Caco-2 (cell line): ENCODE results near the gene RAPGEF1. TPM values are rescaled to one million over a fixed set of nuclear protein-coding genes. Genes with fewer than 3 reads are reported as not detected.

Experiments used
- BruUV-seq: library from RNA; stranded (reverse); fragments of 400-500 nt; replicated peaks from 2 replicates; lab custom pipeline; 2021; lab: Mats Ljungman, UMichigan
- CTCF ChIA-PET: fragments of 300-600 bp; sonication (Branson Sonifier 250); formaldehyde crosslinking; loops from one replicate; lab custom pipeline; 2022; ENCODE audit warnings: antibody characterized with exemption; lab: Charles Lee
- POLR2A ChIA-PET: fragments of 300-600 bp; sonication (Branson Sonifier 250); formaldehyde crosslinking; loops from one replicate; lab custom pipeline; 2022; ENCODE audit warnings: antibody characterized with exemption; lab: Charles Lee
- DNase-seq, 2 experiments: peaks; one replicate each; pipeline versions ENCODE4 v3.0.0 to v3.0.0-alpha.2; 2020 to 2022
- H3K27me3 ChIP-seq: replicated peaks from 2 replicates; pipeline ENCODE4 v1.6.0; 2011; ENCODE audit warnings: low read length; ENCODE audit not compliant: control insufficient read depth, insufficient read depth
- H3K36me3 ChIP-seq: 2 replicates; pipeline ENCODE4 v1.5.1; 2011; ENCODE audit warnings: low read length; ENCODE audit not compliant: control insufficient read depth, insufficient read depth
- H3K4me1 ChIP-seq: fragments of 250-450 bp; sonication (Bioruptor Pico); 2 replicates; pipeline ENCODE4 v1.5.1; 2020; ENCODE audit warnings: mild to moderate bottlenecking
- H3K4me3 ChIP-seq: 2 replicates; pipeline ENCODE4 v1.5.1; 2011; ENCODE audit warnings: low read depth, mild to moderate bottlenecking, control low read depth, low read length
- H3K9me3 ChIP-seq: fragments of 250-450 bp; sonication (Bioruptor Pico); 2 replicates; pipeline ENCODE4 v1.5.1; 2020; ENCODE audit warnings: mild to moderate bottlenecking, moderate library complexity
- H3K27ac Mint-ChIP-seq: one replicate; pipeline ENCODE4 v1.8.0; 2022; ENCODE audit warnings: mixed read lengths; ENCODE audit not compliant: unreplicated experiment
- H3K27me3 Mint-ChIP-seq: one replicate; pipeline ENCODE4 v1.8.0; 2022; ENCODE audit warnings: mixed read lengths; ENCODE audit not compliant: insufficient read depth, unreplicated experiment
- H3K36me3 Mint-ChIP-seq: one replicate; pipeline ENCODE4 v1.8.0; 2022; ENCODE audit warnings: mild to moderate bottlenecking, mixed read lengths; ENCODE audit not compliant: insufficient read depth, unreplicated experiment
- H3K4me1 Mint-ChIP-seq: one replicate; pipeline ENCODE4 v1.8.0; 2022; ENCODE audit warnings: low read depth, mixed read lengths; ENCODE audit not compliant: unreplicated experiment
- H3K4me3 Mint-ChIP-seq: one replicate; pipeline ENCODE4 v1.8.0; 2022; ENCODE audit warnings: mild to moderate bottlenecking, moderate library complexity, mixed read lengths; ENCODE audit not compliant: unreplicated experiment
- H3K9me3 Mint-ChIP-seq: one replicate; pipeline ENCODE4 v1.8.0; 2022; ENCODE audit warnings: mixed read lengths; ENCODE audit not compliant: unreplicated experiment
- CTCF ChIP-seq, 2 experiments: fragments of 200-600 bp in 1 of 2; IDR thresholded peaks; 1 replicate in 1 of 2; 2 replicates in 1 of 2; pipeline versions ENCODE4 v1.5.1 to v1.8.0; 2011 to 2022; ENCODE audit warnings: antibody characterized with exemption in 1 of 2, control low read depth in 1 of 2, inconsistent platforms in 1 of 2, low read depth in 1 of 2, low read length in 1 of 2, mild to moderate bottlenecking in 1 of 2, moderate library complexity in 1 of 2; ENCODE audit not compliant: insufficient read depth in 1 of 2, severe bottlenecking in 1 of 2, unreplicated experiment in 1 of 2
- intact Hi-C: fragments of 100-400 bp; cut with micrococcal nuclease; formaldehyde crosslinking; loops from one replicate; pipeline ENCODE4 v1.10.0; 2022; ENCODE audit not compliant: unreplicated experiment
- total RNA-seq: library from RNA; stranded (reverse); gene quantifications from 2 replicates; pipeline ENCODE4 v1.2.3, GENCODE V29; 2022

Gene RAPGEF1
- total RNA-seq, 1 experiment from 2014 or later: 75.4 TPM

- H3K9me3 Mint-ChIP-seq: no peaks in the 10 kb centered on the region
- intact Hi-C loops: no loop called here
- no TSS peak for BruUV-seq
Measured at GRCh38 chr9:131620764-131621520, 118.9 kb downstream of the RAPGEF1 start.

DNA sequence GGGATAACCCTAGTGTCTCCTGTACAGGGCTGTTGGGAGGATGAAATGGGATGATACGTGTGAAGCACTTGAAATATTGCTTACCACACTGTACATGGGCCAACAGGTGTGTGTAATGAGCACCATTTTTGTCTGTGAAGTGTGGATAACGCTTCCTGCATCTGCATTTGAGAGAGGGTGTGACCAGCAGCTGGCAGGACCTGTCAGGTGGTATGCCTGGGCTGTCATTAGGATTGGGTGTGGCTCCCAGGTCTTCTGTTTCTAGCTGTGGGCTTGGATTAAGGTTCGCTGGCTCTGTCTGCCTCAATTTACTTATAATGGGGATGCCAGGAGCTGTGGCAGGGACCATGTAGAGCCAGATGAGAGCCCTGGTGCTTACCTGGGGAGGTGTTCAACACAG, 120.2 kb downstream of the RAPGEF1 start:
- Mint-ChIP-seq H3K9me3 (no peaks in the 10 kb centered on the region), H3K4me1 (no peaks in the 10 kb centered on the region), H3K27me3 (no peaks in the 10 kb centered on the region), H3K36me3 (peaks cover 49% of the 10 kb centered on the region), H3K4me3 (no peak overlapping the region), H3K27ac (no peak overlapping the region)
- no peaks in the 10 kb centered on the region for H3K9me3 ChIP-seq
- H3K4me3 ChIP-seq: no peak overlapping the region
- H3K27me3 ChIP-seq: no peaks in the 10 kb centered on the region
- POLR2A ChIA-PET: no interaction called here
- no peaks in the 10 kb centered on the region for H3K4me1 ChIP-seq
- no TSS peak for BruUV-seq
- H3K36me3 ChIP-seq: peaks cover 3% of the 10 kb centered on the region; the same call in 1 of the 2 replicates
- CTCF ChIA-PET: interaction anchor here (1.3 kb wide), 1 partner anchor 116 kb away, joined by 3 read pairs; no protein-coding TSS in a partner anchor
- intact Hi-C loops: no loop called here
- no peak for TF ChIP-seq CTCF (IDR thresholded peaks at IDR 0.05; ENCODE audit: insufficient read depth in 1 of 2, low read depth in 1 of 2, low read length in 1 of 2, severe bottlenecking in 1 of 2, unreplicated experiment in 1 of 2)
- DNase-seq: no peak

More at GRCh38 chr9:131620764-131621520, 118.9 kb downstream of the RAPGEF1 start:
- Histone ChIP-seq H3K27me3 (no peaks in the 10 kb centered on the region), H3K36me3 (peaks cover 3% of the 10 kb centered on the region; the same call in 1 of the 2 replicates), H3K4me3 (no peak overlapping the region), H3K4me1 (no peaks in the 10 kb centered on the region), H3K9me3 (no peaks in the 10 kb centered on the region)
- Mint-ChIP-seq H3K4me3 (no peak overlapping the region), H3K4me1 (no peaks in the 10 kb centered on the region), H3K27ac (no peak overlapping the region), H3K27me3 (no peaks in the 10 kb centered on the region), H3K36me3 (peaks cover 44% of the 10 kb centered on the region)
- POLR2A ChIA-PET: no interaction called here
- TF ChIP-seq CTCF (IDR thresholded peaks at IDR 0.05; ENCODE audit: insufficient read depth in 1 of 2, low read depth in 1 of 2, low read length in 1 of 2, severe bottlenecking in 1 of 2, unreplicated experiment in 1 of 2): no peak
- CTCF ChIA-PET: no interaction called here
- DNase-seq: no peak

DNA sequence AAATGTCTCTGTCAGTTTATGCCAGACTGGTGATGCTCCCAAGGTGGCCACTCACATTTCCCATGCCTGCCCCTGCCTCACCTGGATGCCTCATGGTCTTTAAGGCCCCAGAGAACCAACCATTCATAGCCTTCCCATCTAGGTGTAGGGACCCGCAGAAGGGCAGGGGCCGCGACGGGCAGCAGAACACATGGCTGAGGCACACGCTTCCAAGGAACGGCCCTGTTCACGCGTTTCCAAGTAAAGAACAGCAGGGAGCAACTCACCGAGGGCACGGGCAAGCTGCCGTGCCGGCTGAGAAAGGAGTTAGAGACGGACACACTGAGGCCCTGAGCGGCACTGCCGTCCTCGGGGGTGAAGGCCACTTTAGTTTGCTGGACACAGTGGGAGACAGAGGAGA, 121.1 kb downstream of the RAPGEF1 start:
- H3K4me3 ChIP-seq: no peak overlapping the region
- BruUV-seq: no TSS peak
- no peaks in the 10 kb centered on the region for H3K4me1 ChIP-seq
- ChIA-PET POLR2A (no interaction called here), CTCF (interaction anchor here (1.3 kb wide), 1 partner anchor 117 kb away, joined by 3 read pairs; no protein-coding TSS in a partner anchor)
- H3K27me3 ChIP-seq: no peaks in the 10 kb centered on the region
- Mint-ChIP-seq H3K27me3 (no peaks in the 10 kb centered on the region), H3K4me1 (no peaks in the 10 kb centered on the region), H3K9me3 (no peaks in the 10 kb centered on the region), H3K27ac (peak overlapping the region; percentile 32), H3K36me3 (peaks cover 52% of the 10 kb centered on the region), H3K4me3 (no peak overlapping the region)
- no peak for TF ChIP-seq CTCF (IDR thresholded peaks at IDR 0.05; ENCODE audit: insufficient read depth in 1 of 2, low read depth in 1 of 2, low read length in 1 of 2, severe bottlenecking in 1 of 2, unreplicated experiment in 1 of 2)
- intact Hi-C loops: no loop called here
- no peak for DNase-seq
- H3K9me3 ChIP-seq: no peaks in the 10 kb centered on the region
- H3K36me3 ChIP-seq: peaks cover 3% of the 10 kb centered on the region; the same call in 1 of the 2 replicates
